CD4-positive, alpha-beta T cell (primary cell): ENCODE results near the gene ZC3H12D. TPM values are rescaled to one million over a fixed set of nuclear protein-coding genes. Genes with fewer than 3 reads are reported as not detected.

Experiments used
- ATAC-seq: fragments of 200-7000 bp; cut with Tn5 transposase; one replicate; pipeline ENCODE4 v1.10.0; 2022; ENCODE audit warnings: mild to moderate bottlenecking; ENCODE audit not compliant: poor library complexity
- CTCF ChIA-PET: fragments of 350-600 bp; sonication (Branson Sonifier 250); formaldehyde crosslinking; loops from one replicate; lab custom pipeline; 2021; ENCODE audit warnings: antibody characterized with exemption, inconsistent platforms; lab: Charles Lee
- POLR2A ChIA-PET: fragments of 350-600 bp; sonication (Branson Sonifier 250); formaldehyde crosslinking; loops from one replicate; lab custom pipeline; 2021; ENCODE audit warnings: antibody characterized with exemption, inconsistent platforms; lab: Charles Lee
- DNase-seq, 14 experiments: peaks; one replicate each; pipeline ENCODE4 v3.0.0-alpha.2; 2013 to 2020; ENCODE audit warnings: mixed read lengths in 2 of 14
- H3K27ac ChIP-seq, 2 donors: one replicate each; pipeline versions ENCODE4 v1.5.1 to v1.7.0; 2013; ENCODE audit warnings: low read length in 2 of 2, low read depth in 1 of 2, mild to moderate bottlenecking in 1 of 2
- H3K27me3 ChIP-seq, 2 experiments: 1 replicate in 1 of 2; 2 replicates in 1 of 2; pipeline versions ENCODE4 v1.6.1 to v1.7.0; 2013; ENCODE audit warnings: low read length in 2 of 2, control low read depth in 1 of 2, mild to moderate bottlenecking in 1 of 2, moderate library complexity in 1 of 2; ENCODE audit not compliant: insufficient read depth in 2 of 2, control insufficient read depth in 1 of 2
- H3K36me3 ChIP-seq: one replicate; pipeline ENCODE4 v1.6.1; 2013; ENCODE audit warnings: low read length, control low read depth; ENCODE audit not compliant: insufficient read depth
- H3K4me1 ChIP-seq: one replicate; pipeline ENCODE4 v1.6.1; 2013; ENCODE audit warnings: low read length, control low read depth; ENCODE audit not compliant: insufficient read depth
- H3K4me3 ChIP-seq: one replicate; pipeline ENCODE4 v1.5.1; 2013; ENCODE audit warnings: mild to moderate bottlenecking, low read length, moderate library complexity
- H3K9me3 ChIP-seq, 2 experiments: 1 replicate in 1 of 2; 2 replicates in 1 of 2; pipeline versions ENCODE4 v1.6.1 to v1.7.0; 2013; ENCODE audit warnings: low read length in 2 of 2, mild to moderate bottlenecking in 2 of 2, control low read depth in 1 of 2, moderate library complexity in 1 of 2; ENCODE audit not compliant: control insufficient read depth in 1 of 2, insufficient read depth in 1 of 2
- H3K27ac Mint-ChIP-seq: one replicate; pipeline ENCODE4 v1.8.0; 2020; ENCODE audit warnings: mixed read lengths
- H3K27me3 Mint-ChIP-seq: one replicate; pipeline ENCODE4 v1.8.0; 2021; ENCODE audit warnings: mixed read lengths
- H3K36me3 Mint-ChIP-seq: one replicate; pipeline ENCODE4 v1.8.0; 2021; ENCODE audit warnings: low read depth, mixed read lengths
- H3K4me1 Mint-ChIP-seq: one replicate; pipeline ENCODE4 v1.8.0; 2021; ENCODE audit warnings: low read depth, mixed read lengths
- H3K4me3 Mint-ChIP-seq: one replicate; pipeline ENCODE4 v1.8.0; 2020; ENCODE audit warnings: mild to moderate bottlenecking, mixed read lengths
- H3K9me3 Mint-ChIP-seq: one replicate; pipeline ENCODE4 v1.8.0; 2020; ENCODE audit warnings: mixed read lengths
- CTCF ChIP-seq: fragments of 200-600 bp; IDR thresholded peaks from one replicate; pipeline ENCODE4 v1.8.0; 2022; ENCODE audit warnings: antibody characterized with exemption, mild to moderate bottlenecking
- intact Hi-C, 2 experiments: fragments of 100-400 bp; cut with DNase I in 1 of 2; cut with micrococcal nuclease in 1 of 2; formaldehyde crosslinking; loops; one replicate each; pipeline versions ENCODE4 v1.15.1 to v1.9.0; 2023 to 2025; cut with DNase I, micrococcal nuclease
- total RNA-seq, 174 experiments: library from RNA in 2 of 174; stranded (reverse) in 2 of 174; gene quantifications; one replicate each; pipeline ENCODE4 v1.2.3 and lab custom pipeline; 2021 to 2026

ZC3H12D gene
- total RNA-seq, 2 experiments from 2014 or later = 70.2 to 71.0 TPM

- Histone ChIP-seq H3K4me1 (peaks cover 89% of the 10 kb centered on the region), H3K27me3 (no peaks in the 10 kb centered on the region), H3K36me3 (peaks cover 20% of the 10 kb centered on the region), H3K4me3 (no peak overlapping the region), H3K9me3 (no peaks in the 10 kb centered on the region), H3K27ac (no peak overlapping the region)
- TF ChIP-seq CTCF = no peak
- Mint-ChIP-seq H3K4me1 (peaks cover 66% of the 10 kb centered on the region), H3K4me3 (peak overlapping the region; percentile 71), H3K27me3 (no peaks in the 10 kb centered on the region), H3K9me3 (no peaks in the 10 kb centered on the region), H3K27ac (peak overlapping the region; percentile 99), H3K36me3 (peaks cover 51% of the 10 kb centered on the region)
- ATAC-seq (no peak), DNase-seq (no peak)
- intact Hi-C loops = no loop called here
- POLR2A ChIA-PET = interaction anchor here (0.7 to 1.9 kb wide), 4 partner anchors 16 to 598 kb away, joined by 3 to 5 read pairs (median 4); partner anchors contain the start of gene PPIL4
- CTCF ChIA-PET = interaction anchor here (0.7 to 1.3 kb wide), 2 partner anchors 11 to 38 kb away, joined by 3 to 4 read pairs; no protein-coding TSS in a partner anchor
These were observed 6.0 kb downstream of the ZC3H12D start for GRCh38 chr6:149478631-149479314.

GRCh38 chr6:149477544-149477943 is 7.3 kb downstream of the ZC3H12D start:
- intact Hi-C loops = no loop called here
- H3K4me3 ChIP-seq = no peak overlapping the region
- POLR2A ChIA-PET = interaction anchor here (1.1 kb wide), 1 partner anchor 68 kb away, joined by 3 read pairs; the partner anchor contains the start of gene PPIL4
- ATAC-seq = no peak
- Mint-ChIP-seq H3K27ac (peak overlapping the region; percentile 99), H3K36me3 (peaks cover 58% of the 10 kb centered on the region), H3K4me3 (peak overlapping the region; percentile 62), H3K27me3 (no peaks in the 10 kb centered on the region), H3K4me1 (peaks cover 66% of the 10 kb centered on the region), H3K9me3 (no peaks in the 10 kb centered on the region)
- CTCF ChIA-PET = no interaction called here
- no peaks in the 10 kb centered on the region for H3K27me3 ChIP-seq
- H3K4me1 ChIP-seq = peaks cover 92% of the 10 kb centered on the region
- no peak for TF ChIP-seq CTCF
- DNase-seq = no peak
- no peak overlapping the region for H3K27ac ChIP-seq
- no peaks in the 10 kb centered on the region for H3K9me3 ChIP-seq
- H3K36me3 ChIP-seq = peaks cover 32% of the 10 kb centered on the region

- Histone ChIP-seq H3K4me3 (no peak overlapping the region), H3K4me1 (peaks cover 92% of the 10 kb centered on the region), H3K36me3 (peaks cover 39% of the 10 kb centered on the region), H3K27me3 (no peaks in the 10 kb centered on the region), H3K9me3 (no peaks in the 10 kb centered on the region), H3K27ac (no peak overlapping the region)
- Mint-ChIP-seq H3K27me3 (no peaks in the 10 kb centered on the region), H3K4me1 (peaks cover 66% of the 10 kb centered on the region), H3K9me3 (no peaks in the 10 kb centered on the region), H3K36me3 (peaks cover 59% of the 10 kb centered on the region), H3K27ac (peak overlapping the region; percentile 99), H3K4me3 (peak overlapping the region; percentile 31)
- DNase-seq = no peak
- ChIA-PET CTCF (no interaction called here), POLR2A (no interaction called here)
- intact Hi-C loops = no loop called here
- ATAC-seq = no peak
- no peak for TF ChIP-seq CTCF
These were observed 7.9 kb downstream of the ZC3H12D start for GRCh38 chr6:149476789-149477455.
